Activated T-helper 2 cell treated with anti-CD3 and anti-CD28 coated beads, Interferon-gamma antibody, Interleukin-2, Interleukin-4, amounts not matched to agents 10 μg/mL and 5 μg/mL and 100 μg/mL, durations not matched to agents 14 hours and 24 hours and 36 hours (primary cell): Measurements from ENCODE around the gene HBG1. TPM values are rescaled to one million over a fixed set of nuclear protein-coding genes. Genes with fewer than 3 reads are reported as not detected.
"Not testable (repeated sequence)": the region's sequence is repeated elsewhere in the genome, so short reads cannot be mapped to it uniquely, and the experiment has no call there.

ENCODE experiments used
- DNase-seq: peaks from one replicate; pipeline ENCODE4 v3.0.0; 2021; ENCODE audit warnings: low spot score
- H3K27ac Mint-ChIP-seq: one replicate; pipeline ENCODE4 v1.8.0; 2021; ENCODE audit warnings: mixed read lengths
- H3K27me3 Mint-ChIP-seq: one replicate; pipeline ENCODE4 v1.8.0; 2021; ENCODE audit warnings: low read depth, mixed read lengths
- H3K36me3 Mint-ChIP-seq: one replicate; pipeline ENCODE4 v1.8.0; 2021; ENCODE audit warnings: low read depth, mixed read lengths
- H3K4me1 Mint-ChIP-seq: one replicate; pipeline ENCODE4 v1.8.0; 2021; ENCODE audit warnings: low read depth, mixed read lengths
- H3K4me3 Mint-ChIP-seq: one replicate; pipeline ENCODE4 v1.8.0; 2021; ENCODE audit warnings: low read depth, mild to moderate bottlenecking, moderate library complexity, mixed read lengths
- H3K9me3 Mint-ChIP-seq: one replicate; pipeline ENCODE4 v1.8.0; 2021; ENCODE audit warnings: mixed read lengths
- intact Hi-C: fragments of 100-400 bp; cut with micrococcal nuclease; formaldehyde crosslinking; loops from one replicate; pipeline ENCODE4 v1.15.1; 2023
- total RNA-seq: library from RNA; stranded (reverse); gene quantifications from 2 replicates; pipeline ENCODE4 v1.2.3, GENCODE V29; 2022

The HBG1 gene
- total RNA-seq, 1 donor from 2014 or later: not detected

- H3K4me1 Mint-ChIP-seq: no peaks in the 10 kb centered on the region
- intact Hi-C loops: no loop called here
- no peak overlapping the region for H3K4me3 Mint-ChIP-seq
- no peaks in the 10 kb centered on the region for H3K27me3 Mint-ChIP-seq
- DNase-seq: no peak
- H3K27ac Mint-ChIP-seq: no peak overlapping the region
- H3K9me3 Mint-ChIP-seq: no peaks in the 10 kb centered on the region
- no peaks in the 10 kb centered on the region for H3K36me3 Mint-ChIP-seq
Measured at GRCh38 chr11:5251746-5252145, 2.1 kb upstream of the HBG1 start.

DNA sequence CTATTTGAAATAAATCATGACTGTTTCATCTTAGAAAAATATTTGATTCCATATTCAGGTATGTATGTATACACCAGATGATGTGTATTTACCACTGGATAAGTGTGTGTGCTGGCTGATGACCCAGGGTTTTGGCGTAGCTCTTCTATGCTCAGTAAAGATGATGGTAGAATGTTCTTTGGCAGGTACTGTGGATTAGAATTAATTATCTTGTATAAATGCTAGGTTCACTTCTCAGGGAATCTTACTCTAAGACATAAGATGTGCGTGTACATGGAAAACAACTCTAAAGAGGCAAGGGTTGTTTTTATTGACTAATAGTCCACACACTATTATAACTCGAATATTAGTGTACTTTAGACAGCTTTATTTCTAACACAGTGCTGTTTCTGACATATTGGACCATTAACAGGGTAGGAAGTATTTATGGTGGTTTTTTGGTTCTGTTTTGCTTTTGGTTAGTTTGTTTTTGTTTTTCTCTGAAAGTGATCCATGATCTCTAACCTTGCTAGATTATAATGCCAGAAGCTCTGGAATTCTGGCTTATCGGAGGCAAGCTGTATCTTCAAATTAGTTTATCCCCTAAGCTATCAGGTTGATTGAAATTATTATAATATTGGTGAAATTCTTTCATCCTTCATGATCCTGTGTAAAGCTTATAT is 1.0 kb upstream of the HBG1 start:
- Mint-ChIP-seq H3K27me3 (no peaks in the 10 kb centered on the region), H3K4me1 (no peaks in the 10 kb centered on the region), H3K27ac (no peak overlapping the region), H3K36me3 (no peaks in the 10 kb centered on the region), H3K9me3 (no peaks in the 10 kb centered on the region), H3K4me3 (no peak overlapping the region)
- no peak for DNase-seq
- intact Hi-C loops: no loop called here

DNA sequence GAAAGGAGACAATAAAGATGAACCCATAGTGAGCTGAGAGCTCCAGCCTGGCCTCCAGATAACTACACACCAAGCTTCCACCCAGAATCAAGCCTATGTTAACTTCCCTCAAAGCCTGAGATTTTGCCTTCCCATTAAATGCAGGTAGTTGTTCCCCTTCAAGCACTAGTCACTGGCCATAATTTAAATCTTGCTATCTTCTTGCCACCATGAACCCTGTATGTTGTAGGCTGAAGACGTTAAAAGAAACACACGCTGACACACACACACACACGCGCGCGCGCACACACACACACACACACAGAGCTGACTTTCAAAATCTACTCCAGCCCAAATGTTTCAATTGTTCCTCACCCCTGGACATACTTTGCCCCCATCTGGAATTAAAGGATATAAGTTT is 1.2 kb downstream of the HBG1 start:
- H3K4me3 Mint-ChIP-seq, H3K27me3 Mint-ChIP-seq, intact Hi-C loops, DNase-seq, H3K36me3 Mint-ChIP-seq, H3K27ac Mint-ChIP-seq, H3K9me3 Mint-ChIP-seq, H3K4me1 Mint-ChIP-seq: not testable (repeated sequence)

GRCh38 chr11:5247472-5248192 is 2.0 kb downstream of the HBG1 start:
- intact Hi-C loops: no loop called here
- Mint-ChIP-seq H3K36me3 (no peaks in the 10 kb centered on the region), H3K27ac (no peak overlapping the region), H3K4me1 (peaks cover 4% of the 10 kb centered on the region), H3K4me3 (no peak overlapping the region), H3K9me3 (no peaks in the 10 kb centered on the region), H3K27me3 (no peaks in the 10 kb centered on the region)
- DNase-seq: no peak

DNA sequence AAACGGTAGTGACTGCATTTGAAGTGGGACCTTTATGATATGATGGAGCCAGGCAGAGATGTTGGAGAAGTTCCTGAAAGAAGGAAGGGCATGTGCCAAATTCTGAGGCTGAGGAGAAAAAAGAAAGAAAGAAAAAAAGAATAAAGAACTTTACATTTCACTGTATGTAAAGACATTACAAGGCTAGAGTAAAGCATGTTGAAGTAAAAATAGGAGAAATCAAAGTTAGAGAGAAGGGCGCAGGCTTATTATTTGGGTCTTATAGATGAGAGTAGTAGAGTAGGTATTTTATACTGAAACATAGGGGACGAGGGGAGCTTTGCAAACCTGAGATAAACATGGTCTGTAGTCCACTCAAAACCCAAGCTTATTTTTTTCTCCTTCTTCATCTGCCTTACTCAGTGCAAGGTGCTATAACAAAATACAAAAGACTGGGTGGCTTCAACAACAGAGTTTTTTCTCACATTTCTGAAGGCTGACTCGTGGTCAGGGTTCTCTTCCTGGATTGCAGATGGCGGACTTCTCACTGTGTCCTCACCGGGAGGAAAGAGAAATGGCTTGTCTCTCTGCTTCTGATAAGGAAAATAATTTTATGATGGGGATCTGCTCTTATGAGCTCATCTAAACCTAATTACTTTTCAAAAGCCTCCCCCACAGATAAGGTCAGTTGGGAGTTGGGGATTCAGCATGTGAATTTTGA is 2.7 kb downstream of the HBG1 start:
- H3K36me3 Mint-ChIP-seq: no peaks in the 10 kb centered on the region
- no peaks in the 10 kb centered on the region for H3K9me3 Mint-ChIP-seq
- H3K27me3 Mint-ChIP-seq: no peaks in the 10 kb centered on the region
- H3K4me3 Mint-ChIP-seq: no peak overlapping the region
- H3K4me1 Mint-ChIP-seq: peaks cover 4% of the 10 kb centered on the region
- no peak for DNase-seq
- intact Hi-C loops: no loop called here
- no peak overlapping the region for H3K27ac Mint-ChIP-seq

DNA sequence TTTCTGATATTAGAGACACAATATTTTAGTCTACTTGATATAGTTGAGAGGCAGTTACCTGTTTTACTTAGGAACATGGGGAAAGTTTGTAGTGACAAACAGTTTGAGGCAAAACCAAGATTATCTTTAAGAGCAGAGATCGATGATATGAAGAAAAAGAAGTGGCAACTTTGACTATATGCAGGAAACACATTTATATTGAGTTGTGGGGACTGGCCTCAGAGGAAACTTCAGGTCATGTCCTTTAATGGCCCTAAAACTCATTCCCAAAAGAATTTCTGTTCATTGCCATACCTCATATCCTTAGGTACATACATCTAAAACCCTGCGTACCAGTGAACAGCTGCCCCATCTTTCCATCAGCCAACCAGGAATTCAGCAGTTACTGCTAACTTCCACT is 4.5 kb downstream of the HBG1 start:
- peaks cover 4% of the 10 kb centered on the region for H3K4me1 Mint-ChIP-seq
- H3K27me3 Mint-ChIP-seq: peaks cover 2% of the 10 kb centered on the region
- no peaks in the 10 kb centered on the region for H3K36me3 Mint-ChIP-seq
- DNase-seq: no peak
- intact Hi-C loops: no loop called here
- no peaks in the 10 kb centered on the region for H3K9me3 Mint-ChIP-seq
- no peak overlapping the region for H3K27ac Mint-ChIP-seq
- H3K4me3 Mint-ChIP-seq: no peak overlapping the region

GRCh38 chr11:5243816-5244180 is 5.9 kb downstream of the HBG1 start:
- no peak overlapping the region for H3K27ac Mint-ChIP-seq
- DNase-seq: no peak
- H3K9me3 Mint-ChIP-seq: no peaks in the 10 kb centered on the region
- peaks cover 8% of the 10 kb centered on the region for H3K27me3 Mint-ChIP-seq
- H3K4me3 Mint-ChIP-seq: no peak overlapping the region
- H3K36me3 Mint-ChIP-seq: no peaks in the 10 kb centered on the region
- intact Hi-C loops: no loop called here
- peaks cover 4% of the 10 kb centered on the region for H3K4me1 Mint-ChIP-seq

DNA sequence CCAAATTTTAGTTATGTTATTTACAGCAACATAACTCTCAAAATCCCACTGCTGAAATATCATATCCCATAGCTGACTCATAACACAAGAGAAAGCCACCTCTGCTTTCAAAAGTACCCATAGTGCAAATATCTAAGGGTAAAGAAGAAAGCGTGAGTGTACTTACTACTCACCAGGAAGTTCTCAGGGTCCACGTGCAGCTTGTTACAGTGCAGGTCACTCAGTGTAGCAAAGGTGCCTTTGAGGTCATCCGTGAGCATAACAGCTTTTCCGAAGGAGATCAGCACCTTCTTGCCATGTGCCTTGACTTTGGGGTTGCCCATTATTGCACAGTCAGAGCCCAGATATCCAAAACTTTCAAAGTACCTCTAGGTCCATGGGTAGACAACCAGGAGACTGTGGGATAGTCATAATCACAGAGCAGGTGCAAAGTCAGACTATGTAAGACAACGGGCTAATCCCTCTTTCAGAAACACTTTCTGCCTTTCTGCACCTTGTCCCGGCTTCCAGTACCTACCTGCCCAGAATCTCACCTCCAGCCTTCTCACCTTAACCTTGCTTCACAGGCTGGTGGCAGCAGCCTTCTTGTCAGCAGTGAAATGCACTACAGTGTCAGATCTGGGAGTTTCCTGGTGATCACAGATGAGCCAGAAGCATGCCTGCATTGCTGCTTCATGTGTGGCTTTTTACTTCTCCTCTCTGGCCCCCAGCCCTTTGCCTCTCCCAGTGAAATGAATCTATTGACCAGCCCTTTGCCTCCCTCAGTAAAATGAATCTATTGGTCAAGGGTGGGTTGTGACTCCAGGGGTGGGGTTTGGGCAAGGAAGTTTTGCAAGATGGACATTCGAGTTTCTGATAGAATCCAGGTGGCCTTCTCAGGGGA is 6.5 kb downstream of the HBG1 start:
- H3K9me3 Mint-ChIP-seq: no peaks in the 10 kb centered on the region
- intact Hi-C loops: no loop called here
- peaks cover 13% of the 10 kb centered on the region for H3K27me3 Mint-ChIP-seq
- peaks cover 4% of the 10 kb centered on the region for H3K4me1 Mint-ChIP-seq
- H3K27ac Mint-ChIP-seq: no peak overlapping the region
- no peak overlapping the region for H3K4me3 Mint-ChIP-seq
- no peaks in the 10 kb centered on the region for H3K36me3 Mint-ChIP-seq
- no peak for DNase-seq

GRCh38 chr11:5242208-5242607 is 7.4 kb downstream of the HBG1 start:
- no peaks in the 10 kb centered on the region for H3K36me3 Mint-ChIP-seq
- H3K4me3 Mint-ChIP-seq: no peak overlapping the region
- DNase-seq: no peak
- H3K27me3 Mint-ChIP-seq: peaks cover 15% of the 10 kb centered on the region
- no peaks in the 10 kb centered on the region for H3K9me3 Mint-ChIP-seq
- no peak overlapping the region for H3K27ac Mint-ChIP-seq
- H3K4me1 Mint-ChIP-seq: peaks cover 4% of the 10 kb centered on the region
- intact Hi-C loops: no loop called here

DNA sequence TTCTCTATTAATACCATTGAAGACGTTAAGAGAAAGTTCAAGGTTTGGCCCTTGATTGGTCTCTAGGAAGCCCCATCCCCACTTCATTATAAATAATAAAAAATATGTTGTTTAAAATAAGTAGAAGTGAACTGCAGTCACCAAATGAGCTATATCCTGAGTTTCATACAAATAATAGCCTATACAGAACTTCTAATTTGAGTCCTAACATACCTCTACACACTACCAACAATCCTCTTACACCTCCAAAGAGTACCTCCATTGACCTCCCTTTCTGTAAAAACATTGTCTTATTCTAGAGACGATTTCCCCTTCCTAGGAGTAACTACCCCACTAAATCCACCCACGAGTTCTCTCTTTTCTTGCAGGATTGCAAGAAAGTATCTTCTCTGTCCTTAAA is 8.2 kb downstream of the HBG1 start:
- H3K27ac Mint-ChIP-seq: no peak overlapping the region
- H3K4me3 Mint-ChIP-seq: no peak overlapping the region
- intact Hi-C loops: no loop called here
- H3K36me3 Mint-ChIP-seq: no peaks in the 10 kb centered on the region
- H3K27me3 Mint-ChIP-seq: peaks cover 18% of the 10 kb centered on the region
- peaks cover 4% of the 10 kb centered on the region for H3K4me1 Mint-ChIP-seq
- no peak for DNase-seq
- H3K9me3 Mint-ChIP-seq: no peaks in the 10 kb centered on the region

DNA sequence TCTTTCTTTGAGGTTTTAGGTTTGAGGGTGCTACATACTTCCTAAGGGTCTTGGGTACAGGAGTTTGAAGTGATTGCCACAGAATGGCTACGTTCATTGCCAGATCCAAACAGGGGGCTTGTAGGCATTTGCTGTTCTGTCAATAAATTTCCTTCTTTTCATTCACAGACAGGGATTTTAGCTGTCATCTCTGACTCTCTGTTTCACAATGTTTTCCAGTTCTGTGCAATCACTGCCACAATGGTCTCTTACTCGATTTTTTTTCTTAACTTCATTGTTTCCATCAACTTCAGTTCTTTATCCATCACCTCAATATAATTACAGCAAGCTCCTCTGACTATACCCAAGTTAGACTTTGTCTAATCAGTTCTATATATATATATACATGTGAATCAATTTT is 9.2 kb downstream of the HBG1 start:
- Mint-ChIP-seq H3K4me1 (peaks cover 4% of the 10 kb centered on the region), H3K9me3 (no peaks in the 10 kb centered on the region), H3K27ac (no peak overlapping the region), H3K4me3 (no peak overlapping the region), H3K27me3 (peaks cover 25% of the 10 kb centered on the region), H3K36me3 (no peaks in the 10 kb centered on the region)
- no peak for DNase-seq
- intact Hi-C loops: no loop called here

DNA sequence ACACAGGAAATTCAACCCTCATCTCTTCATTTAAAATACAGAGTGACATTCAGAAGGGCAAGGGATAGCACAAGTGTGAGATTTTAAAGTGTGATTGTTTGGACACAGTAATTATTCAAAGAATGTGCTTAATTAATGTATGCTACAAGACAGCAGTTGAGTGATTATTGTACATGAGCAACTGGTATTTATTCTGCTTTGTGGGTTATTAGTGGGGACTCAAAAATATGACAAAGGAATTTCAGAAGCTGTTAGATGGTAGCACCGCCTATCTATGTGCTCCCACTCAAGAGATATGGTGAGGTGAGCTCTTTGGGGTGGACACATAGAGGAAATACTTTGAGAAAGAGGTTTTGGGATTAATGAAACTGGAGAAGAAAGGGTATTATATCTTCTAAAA is 9.6 kb downstream of the HBG1 start:
- intact Hi-C loops: no loop called here
- H3K36me3 Mint-ChIP-seq: no peaks in the 10 kb centered on the region
- peaks cover 7% of the 10 kb centered on the region for H3K4me1 Mint-ChIP-seq

More for the DNA sequence above, 9.6 kb downstream of the HBG1 start:
- Mint-ChIP-seq H3K27ac (no peak overlapping the region), H3K9me3 (no peaks in the 10 kb centered on the region), H3K4me3 (no peak overlapping the region), H3K27me3 (peaks cover 29% of the 10 kb centered on the region)
- DNase-seq: no peak
